Femur (tissue), 1 donor: ENCODE measurements around the gene UBE2F.

ENCODE experiments used
- DNase-seq: peaks from one replicate; pipeline ENCODE4 v3.0.0-alpha.2; 2017

UBE2F gene

DNA sequence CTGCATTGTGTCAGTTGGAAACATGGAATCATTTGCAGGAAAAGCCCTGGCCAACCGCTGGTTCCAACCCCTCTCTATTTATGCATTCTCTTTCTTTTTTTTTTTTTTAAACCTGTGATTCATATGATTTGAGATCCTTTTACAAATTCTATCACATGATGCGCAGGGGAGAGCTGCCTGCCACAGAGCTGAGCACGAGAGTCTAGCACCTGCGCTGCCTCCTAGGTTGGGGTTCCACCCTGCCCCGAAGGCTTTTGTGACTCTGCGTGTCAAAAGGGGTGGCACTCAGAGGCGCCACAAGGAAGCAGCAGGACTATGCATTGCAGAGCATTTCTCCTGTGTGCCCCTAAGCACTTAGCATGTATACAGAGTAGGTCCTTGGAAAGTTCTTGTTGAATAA lies 116.0 kb downstream of the UBE2F start:
- no peak for DNase-seq

DNA sequence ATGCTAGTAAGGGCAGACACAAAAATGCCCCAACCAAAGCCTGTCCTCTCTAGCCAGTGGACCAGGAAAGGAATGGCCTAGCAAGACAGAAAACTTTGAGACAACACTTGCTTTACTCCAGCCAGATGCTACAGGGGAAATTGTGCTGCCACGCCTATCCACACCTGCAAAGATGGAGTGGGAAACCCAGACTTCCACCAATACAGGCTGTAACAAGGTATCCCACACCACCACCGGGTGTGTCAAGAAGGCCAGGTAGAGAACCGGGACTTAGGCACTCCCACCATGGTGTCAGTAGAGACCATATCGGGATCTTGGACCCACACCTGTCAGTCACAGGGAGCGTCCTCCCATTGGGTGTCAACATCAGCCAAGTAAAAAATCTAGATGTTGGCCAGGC lies 117.1 kb downstream of the UBE2F start:
- no peak for DNase-seq

DNA sequence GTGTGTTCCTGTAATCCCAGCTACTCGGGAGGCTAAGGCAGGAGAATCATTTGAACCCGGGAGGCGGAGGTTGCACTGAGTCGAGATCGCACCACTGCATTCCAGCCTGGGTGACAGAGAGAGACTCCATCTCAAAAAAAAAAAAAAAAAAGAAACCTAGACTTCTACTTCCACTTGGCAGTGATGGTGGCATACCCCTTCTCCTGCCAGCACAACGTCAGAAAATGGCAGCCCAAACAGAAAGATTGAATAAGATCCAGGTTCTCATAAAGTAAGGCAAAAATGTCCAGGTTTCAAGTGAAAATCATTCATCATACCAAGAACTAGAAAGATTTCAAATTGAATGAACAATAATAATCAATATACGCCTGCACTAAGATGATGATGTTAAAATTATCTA lies 117.9 kb downstream of the UBE2F start:
- DNase-seq: no peak

DNA sequence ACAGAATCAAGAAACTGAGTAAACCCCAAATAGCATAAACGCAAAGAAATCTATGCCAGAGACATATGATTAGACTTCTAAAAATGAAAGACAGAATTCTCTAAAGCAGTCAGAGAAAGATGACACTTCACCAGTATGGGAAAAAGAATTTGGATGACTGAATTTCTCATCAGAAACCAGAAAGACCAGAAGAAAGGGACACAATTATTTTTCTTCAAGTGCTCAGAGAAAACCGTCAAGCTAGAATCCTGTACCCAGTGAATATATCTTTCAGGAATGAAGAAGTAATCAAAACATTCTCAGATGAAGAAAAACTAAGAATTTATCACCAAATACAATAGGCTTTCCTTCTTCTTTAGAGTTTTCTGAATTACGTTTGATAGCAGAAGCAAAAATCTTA lies 119.1 kb downstream of the UBE2F start:
- DNase-seq: no peak

DNA sequence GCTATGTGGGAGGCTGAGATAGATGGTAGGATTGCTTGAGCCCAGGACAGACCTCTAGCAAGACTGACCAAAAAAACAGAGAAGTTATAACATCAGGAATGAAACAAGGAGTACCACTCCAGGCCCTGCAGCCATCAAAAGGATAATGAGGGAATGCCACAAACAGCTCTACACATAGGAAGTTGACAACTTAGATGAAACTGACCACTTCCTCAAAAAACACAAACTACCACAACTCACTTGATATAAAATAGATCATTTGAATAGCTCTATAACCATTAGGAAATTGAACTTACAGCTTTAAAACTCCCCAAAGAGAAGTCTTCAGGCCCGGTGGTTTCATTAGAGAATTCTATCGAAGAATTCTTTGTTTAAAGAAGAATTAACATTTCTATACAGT lies 120.4 kb downstream of the UBE2F start:
- DNase-seq: no peak

DNA sequence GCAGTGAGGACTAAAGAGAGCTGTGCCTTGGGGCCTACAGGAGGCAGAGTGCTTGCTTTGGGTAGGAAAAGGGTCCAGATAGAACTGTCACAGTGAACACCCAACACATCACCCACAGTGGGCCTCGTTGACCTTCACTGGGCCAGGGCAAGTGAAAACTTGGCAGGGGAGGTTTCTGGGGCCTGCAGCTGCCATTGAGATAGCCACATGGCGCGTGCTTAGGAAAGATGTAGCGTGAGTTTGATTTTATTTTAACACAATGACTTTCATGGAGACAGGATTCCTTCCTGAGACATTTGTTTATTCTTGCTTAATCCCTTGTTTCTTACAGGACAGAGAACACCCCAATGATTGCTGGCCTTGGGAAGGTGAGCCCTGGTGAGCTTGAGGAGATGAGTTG lies 124.1 kb downstream of the UBE2F start:
- no peak for DNase-seq

DNA sequence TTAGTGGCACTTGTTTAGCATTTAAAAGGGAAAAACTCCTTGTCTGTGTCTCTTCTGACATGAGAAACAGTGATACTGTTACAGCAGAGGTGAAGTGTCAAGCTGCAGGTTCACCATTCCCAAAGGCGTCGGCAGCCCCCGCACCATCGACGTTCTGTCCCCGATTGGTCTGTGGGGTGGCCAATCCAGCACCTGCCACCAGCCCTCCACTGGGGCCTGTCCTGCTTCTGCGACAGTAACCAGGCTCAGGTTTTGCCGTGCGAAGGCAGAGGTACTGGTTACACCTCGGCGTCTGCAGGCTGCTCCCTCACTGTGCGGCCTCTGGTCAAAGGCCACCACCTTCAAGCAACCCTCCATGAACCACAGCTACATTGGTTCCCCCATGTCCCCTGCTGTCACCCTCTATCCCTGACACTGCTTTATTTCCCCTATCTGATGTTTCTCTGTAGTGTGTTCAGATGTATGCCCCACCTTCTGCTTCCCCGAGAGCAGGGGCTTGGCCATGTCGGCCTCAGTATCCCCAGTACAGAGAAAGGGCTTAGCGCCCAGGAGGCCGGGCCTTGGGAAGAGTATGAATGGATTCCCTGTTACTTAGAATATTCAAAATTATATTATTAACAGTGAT lies 124.7 kb downstream of the UBE2F start:
- DNase-seq: no peak
